Cardiac fibroblast (primary cell): Measurements from ENCODE around the gene ORM2.
"Not testable (repeated sequence)": the region's sequence is repeated elsewhere in the genome, so short reads cannot be mapped to it uniquely, and the experiment has no call there.

Source experiments
- DNase-seq, 2 donors: peaks; one replicate each; pipeline versions ENCODE4 v3.0.0 to v3.0.0-alpha.2; 2010; ENCODE audit warnings: low read depth in 2 of 2
- H3K4me3 ChIP-seq, 2 donors: replicated peaks in 1 of 2; 1 replicate in 1 of 2; 2 replicates in 1 of 2; pipeline ENCODE4 v1.5.1; 2011; ENCODE audit warnings: low read depth in 2 of 2, low read length in 2 of 2, mild to moderate bottlenecking in 2 of 2, moderate library complexity in 1 of 2
- TF ChIP-seq, protein P1 (sequence below): IDR thresholded peaks from one replicate; pipeline ENCODE4 v1.5.1; 2011; ENCODE audit warnings: low read depth, mild to moderate bottlenecking, low read length, inconsistent platforms

The ORM2 gene

GRCh38 chr9:114329625-114330022 is at the start of gene ORM2:
ORM2 (plus strand) TSS chr9:114329869; CDS start chr9:114329905, 36 bp downstream.
- not testable (repeated sequence) for H3K4me3 ChIP-seq, DNase-seq

- TF ChIP-seq, protein P1, sequence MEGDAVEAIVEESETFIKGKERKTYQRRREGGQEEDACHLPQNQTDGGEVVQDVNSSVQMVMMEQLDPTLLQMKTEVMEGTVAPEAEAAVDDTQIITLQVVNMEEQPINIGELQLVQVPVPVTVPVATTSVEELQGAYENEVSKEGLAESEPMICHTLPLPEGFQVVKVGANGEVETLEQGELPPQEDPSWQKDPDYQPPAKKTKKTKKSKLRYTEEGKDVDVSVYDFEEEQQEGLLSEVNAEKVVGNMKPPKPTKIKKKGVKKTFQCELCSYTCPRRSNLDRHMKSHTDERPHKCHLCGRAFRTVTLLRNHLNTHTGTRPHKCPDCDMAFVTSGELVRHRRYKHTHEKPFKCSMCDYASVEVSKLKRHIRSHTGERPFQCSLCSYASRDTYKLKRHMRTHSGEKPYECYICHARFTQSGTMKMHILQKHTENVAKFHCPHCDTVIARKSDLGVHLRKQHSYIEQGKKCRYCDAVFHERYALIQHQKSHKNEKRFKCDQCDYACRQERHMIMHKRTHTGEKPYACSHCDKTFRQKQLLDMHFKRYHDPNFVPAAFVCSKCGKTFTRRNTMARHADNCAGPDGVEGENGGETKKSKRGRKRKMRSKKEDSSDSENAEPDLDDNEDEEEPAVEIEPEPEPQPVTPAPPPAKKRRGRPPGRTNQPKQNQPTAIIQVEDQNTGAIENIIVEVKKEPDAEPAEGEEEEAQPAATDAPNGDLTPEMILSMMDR, result no peak
- no peak overlapping the region for H3K4me3 ChIP-seq
- DNase-seq, result peak in 1 of 2 donors; percentile 46
Measured at GRCh38 chr9:114280636-114281472, 48.8 kb upstream of the ORM2 start.

DNA sequence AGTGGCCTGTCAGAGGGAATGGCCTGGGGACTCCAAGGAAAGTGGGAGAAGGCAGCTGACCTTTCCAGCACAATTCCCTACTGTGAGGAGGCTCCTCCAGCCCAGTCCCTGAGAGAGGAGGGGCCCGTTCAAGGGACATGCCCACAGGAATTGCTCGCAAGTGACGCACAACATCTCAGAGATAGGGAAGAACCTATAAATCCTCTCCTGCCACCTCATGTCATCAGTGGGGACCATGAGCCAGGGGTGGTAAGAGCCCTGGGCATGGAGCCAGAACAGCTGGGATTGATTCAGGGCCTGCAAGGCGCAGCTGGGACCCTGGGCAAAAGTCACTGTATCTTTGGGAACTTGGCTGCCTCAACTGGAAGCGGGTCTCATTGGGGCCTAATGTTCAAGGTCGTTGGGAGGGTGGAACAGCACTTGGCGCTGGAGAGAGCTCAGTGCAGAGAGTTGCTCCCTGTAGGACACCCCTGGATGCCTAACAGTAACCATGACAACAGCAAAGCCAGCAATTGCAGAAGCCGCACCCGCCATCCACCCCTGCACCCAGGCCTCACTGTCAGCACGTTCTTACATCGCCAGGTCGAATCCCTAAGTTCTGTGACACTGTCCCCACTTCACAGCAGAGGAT is 48.1 kb upstream of the ORM2 start:
- peak; percentile 22 to 64 for DNase-seq
- TF ChIP-seq, protein P1, result no peak
- no peak overlapping the region for H3K4me3 ChIP-seq

DNA sequence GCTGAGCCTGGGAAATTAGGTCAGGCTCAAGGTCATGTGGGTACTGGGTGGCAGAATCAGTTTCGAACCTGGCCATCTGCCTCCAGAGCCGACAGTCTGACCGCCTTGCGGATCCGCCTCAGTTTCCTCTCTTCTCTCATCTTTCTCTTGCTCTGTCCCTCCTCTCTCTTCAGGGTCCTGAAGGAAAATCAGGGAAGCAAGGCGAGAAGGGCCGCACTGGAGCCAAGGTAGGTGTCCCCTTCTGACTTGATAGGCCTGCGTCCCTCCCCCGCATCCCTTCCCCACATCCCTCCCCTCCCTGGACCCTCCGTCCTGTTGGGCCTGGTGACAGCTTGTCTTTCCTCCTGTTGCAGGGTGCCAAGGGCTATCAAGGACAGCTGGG is 47.6 kb upstream of the ORM2 start:
- no peak for DNase-seq
- no peak overlapping the region for H3K4me3 ChIP-seq
- TF ChIP-seq, protein P1, result no peak

DNA sequence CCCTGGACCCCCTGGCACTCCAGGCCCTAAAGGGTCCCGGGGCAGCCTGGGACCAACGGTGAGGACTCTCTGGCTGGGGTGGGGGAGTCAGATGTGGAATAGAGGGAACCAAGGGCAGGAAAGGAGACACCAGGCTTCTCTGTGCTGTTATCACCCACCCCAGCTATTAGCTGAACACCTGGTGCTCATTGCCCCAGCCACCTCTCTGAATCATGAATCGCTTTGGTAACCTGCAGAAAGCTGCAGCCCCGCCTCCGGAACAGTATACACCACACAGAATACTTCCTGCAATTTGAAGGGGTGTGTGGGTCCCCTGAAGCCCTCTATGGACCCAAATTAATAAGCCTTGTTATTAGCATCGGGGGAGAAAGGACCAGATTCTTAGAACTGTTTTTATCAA is 47.2 kb upstream of the ORM2 start:
- TF ChIP-seq, protein P1, result no peak
- no peak for DNase-seq
- no peak overlapping the region for H3K4me3 ChIP-seq

- TF ChIP-seq, protein P1, result no peak
- peak; percentile 68 to 77 for DNase-seq
- no peak overlapping the region for H3K4me3 ChIP-seq
Measured at GRCh38 chr9:114282926-114283325, 46.7 kb upstream of the ORM2 start.

- H3K4me3 ChIP-seq, result no peak overlapping the region
- TF ChIP-seq, protein P1, result no peak
- no peak for DNase-seq
Measured at GRCh38 chr9:114283551-114284111, 46.0 kb upstream of the ORM2 start.
